Stimulated activated CD4-positive, alpha-beta T cell treated with anti-CD3 and anti-CD28 coated beads, TNF-alpha, amount 100 ng/mL, for 48 hours (primary cell): ENCODE data around the gene HRH2.

Experiments used
- DNase-seq, 3 donors: peaks; one replicate each; pipeline ENCODE4 v3.0.0-alpha.2; 2020; ENCODE audit warnings: low read depth in 3 of 3

Gene HRH2

GRCh38 chr5:175675873-175676272 lies 18.0 kb downstream of the HRH2 start:
- DNase-seq: no peak

DNA sequence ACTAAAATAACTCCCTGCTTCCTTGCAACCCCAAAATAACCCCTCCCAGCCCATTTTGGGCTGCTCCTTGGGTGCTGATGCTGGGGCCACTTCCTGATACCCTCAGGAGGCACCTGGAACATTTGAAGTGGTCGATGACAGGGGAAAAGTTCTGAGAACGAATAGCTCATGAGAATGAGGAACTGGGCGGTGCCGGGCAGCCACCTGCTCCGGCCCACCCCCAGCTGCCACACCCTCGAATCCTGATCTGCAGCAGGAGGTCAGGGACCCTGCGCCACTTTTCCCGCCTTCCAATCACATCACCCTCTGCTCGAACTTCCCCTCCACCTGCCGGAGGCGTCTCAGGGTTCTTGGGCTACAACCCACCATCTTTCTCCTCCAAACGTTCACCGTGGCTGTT lies 19.7 kb downstream of the HRH2 start:
- DNase-seq: no peak

GRCh38 chr5:175678074-175678473 lies 20.2 kb downstream of the HRH2 start:
- DNase-seq: no peak

DNA sequence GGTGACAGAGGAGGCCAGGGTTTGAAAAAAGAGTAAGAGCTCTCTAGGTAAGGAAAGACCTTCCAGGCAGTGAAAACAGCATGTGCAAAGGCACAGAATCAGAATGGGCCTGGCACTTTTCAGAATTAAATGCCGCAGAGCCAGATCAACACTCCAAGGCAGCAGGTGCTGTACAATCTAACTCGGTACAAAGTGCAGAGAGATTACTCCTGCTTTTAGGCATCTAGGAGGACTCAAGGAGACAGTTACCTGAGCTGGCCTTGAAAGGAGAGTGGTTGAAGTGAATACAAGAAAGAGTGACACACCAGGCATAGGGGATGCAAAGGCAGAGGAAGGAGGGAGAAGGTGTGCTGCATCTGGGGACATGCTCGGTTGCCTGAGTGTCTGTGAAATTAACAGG lies 21.5 kb downstream of the HRH2 start:
- no peak for DNase-seq

- DNase-seq: no peak
Measured at GRCh38 chr5:175680020-175680419, 22.1 kb downstream of the HRH2 start.

- no peak for DNase-seq
Measured at GRCh38 chr5:175680463-175680862, 22.6 kb downstream of the HRH2 start.

GRCh38 chr5:175681045-175681967 lies 23.4 kb downstream of the HRH2 start:
- no peak for DNase-seq

- DNase-seq: no peak
Measured at GRCh38 chr5:175681968-175682340, 24.1 kb downstream of the HRH2 start.

DNA sequence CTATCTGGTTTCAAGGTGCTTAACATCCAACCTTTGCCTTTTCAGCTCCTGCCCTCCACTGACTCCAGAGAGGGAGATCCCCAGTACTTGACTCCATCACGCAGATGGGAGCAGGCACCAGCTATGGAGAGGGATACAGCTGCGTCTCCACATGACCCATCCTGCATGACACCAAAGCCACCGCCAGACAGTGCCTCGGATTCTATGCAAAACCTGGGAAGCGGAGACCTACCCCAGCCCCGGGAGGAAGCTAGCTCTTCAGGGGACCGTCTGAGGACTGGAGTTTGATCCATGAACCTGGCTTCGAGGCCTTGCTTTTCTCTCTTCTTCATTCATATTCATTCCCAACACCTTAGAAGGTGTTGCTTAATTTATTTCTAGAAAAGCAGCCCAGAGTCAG lies 24.8 kb downstream of the HRH2 start:
- no peak for DNase-seq

GRCh38 chr5:175683231-175683630 lies 25.4 kb downstream of the HRH2 start:
- no peak for DNase-seq

GRCh38 chr5:175683921-175684320 lies 26.1 kb downstream of the HRH2 start:
- no peak for DNase-seq

- no peak for DNase-seq
Measured at GRCh38 chr5:175684931-175685330, 27.1 kb downstream of the HRH2 start.

DNA sequence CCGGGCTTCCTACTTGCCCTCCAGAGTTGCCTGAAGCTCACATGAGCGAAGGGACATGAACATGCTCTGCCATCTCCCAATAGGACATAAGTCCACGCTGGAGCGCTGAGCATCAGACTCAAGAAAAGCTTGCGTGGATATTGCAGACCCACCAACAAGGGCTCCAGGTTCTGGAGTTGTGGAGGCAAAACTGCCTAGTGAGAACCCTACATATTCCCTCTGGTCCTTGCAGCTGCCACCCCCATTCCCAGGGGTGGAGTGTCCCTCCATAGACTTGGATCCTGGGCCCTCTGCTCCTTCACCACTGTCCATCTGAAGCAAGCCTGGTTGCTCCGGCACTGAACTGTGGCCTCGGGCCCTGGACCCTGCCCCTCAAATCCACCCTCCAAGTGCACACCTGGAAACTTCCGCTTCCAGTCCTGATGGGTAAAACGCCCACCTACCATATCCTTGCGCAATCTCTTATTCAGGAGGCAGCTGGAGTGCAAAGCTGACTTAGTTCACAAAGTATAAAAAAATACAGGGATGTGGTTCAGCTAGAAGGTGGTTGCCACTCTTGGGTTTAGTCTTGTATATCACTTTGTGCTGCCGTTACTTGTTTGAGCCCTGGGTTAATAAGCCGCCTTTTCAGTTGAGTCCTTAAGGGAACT lies 28.0 kb downstream of the HRH2 start:
- DNase-seq: no peak

GRCh38 chr5:175686396-175686795 lies 28.5 kb downstream of the HRH2 start:
- DNase-seq: no peak

DNA sequence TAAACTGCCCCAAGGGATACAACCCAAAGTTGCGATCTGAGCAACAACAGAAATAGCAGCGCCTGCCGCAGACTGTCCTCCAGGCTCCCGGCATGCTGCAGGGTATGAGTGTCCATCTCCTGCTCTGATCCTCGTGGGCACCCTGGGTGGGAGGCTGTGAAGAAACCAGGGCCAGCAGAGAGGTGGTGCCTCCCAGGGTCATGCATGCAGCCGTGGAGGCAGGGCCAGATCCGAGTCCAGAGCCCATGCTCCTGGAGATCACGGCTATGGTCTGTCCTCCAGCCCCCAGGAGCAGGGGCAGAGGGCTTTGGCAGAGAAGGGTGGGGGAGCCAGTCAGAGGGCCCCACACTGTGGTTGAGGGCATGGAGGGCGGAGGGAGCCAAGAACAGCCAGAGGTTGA lies 29.0 kb downstream of the HRH2 start:
- no peak for DNase-seq

DNA sequence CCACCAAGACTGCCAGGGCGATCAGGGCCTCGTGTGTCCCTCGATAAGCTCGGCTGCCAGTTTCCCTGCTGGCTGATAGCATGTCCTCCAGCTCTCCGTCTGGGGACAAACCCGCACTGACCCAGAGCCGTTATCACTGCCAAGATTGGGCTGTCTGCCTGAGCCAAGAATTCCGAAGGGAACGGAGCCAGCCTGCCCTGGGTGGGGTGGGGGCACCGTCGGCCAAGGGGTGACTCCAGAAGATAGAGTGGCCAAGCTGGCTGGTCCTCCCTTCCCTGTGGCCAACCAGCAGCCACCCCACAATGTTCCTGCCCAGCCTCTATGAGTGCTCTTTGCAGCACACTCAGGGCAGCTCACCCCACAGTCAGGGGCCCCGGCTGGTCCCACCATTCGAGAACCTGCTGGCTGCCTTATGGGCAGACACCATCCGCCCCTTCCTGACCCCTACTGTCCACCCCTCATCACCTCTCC lies 29.4 kb downstream of the HRH2 start:
- no peak for DNase-seq

- no peak for DNase-seq
Measured at GRCh38 chr5:175688352-175689146, 30.7 kb downstream of the HRH2 start.

- DNase-seq: no peak
Measured at GRCh38 chr5:175689147-175689991, 31.5 kb downstream of the HRH2 start.

DNA sequence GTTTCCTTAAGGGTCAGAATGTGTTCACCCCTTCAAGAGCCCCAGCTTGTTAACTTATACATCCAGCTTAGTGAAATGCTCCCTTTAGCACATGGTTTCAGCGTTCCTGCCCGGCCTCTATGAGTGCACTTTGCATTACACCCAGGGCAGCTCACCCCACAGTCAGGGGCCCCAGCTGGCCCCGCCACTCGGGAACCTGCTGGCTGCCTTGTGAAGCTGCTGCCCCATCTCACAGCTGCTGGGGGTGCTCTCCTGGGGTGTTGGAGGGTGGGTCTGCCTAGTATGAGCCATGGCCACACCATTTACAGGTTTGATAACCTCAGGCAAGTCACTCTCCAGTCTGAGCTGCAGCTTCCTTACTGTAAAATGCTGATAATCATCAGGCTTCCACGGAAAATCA lies 32.2 kb downstream of the HRH2 start:
- DNase-seq: no peak

DNA sequence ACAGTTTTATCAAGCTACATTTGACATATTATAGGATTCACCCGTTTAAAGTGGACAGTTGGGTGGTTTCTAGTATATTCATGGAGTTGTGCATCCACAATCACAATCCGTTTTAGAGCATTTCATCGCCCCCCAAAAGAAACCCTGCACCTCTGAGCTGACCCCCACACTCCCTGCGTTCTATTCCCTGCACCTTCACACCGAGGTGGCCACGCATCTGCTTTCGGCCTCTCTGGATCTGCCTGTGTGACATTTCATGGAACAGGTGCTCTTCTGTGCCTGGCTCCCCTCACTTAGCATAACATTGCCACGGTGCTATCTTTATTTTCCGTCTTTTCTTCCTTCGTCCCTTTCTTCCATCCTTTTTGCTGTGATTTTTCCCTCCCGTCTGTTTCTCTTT lies 32.7 kb downstream of the HRH2 start:
- DNase-seq: no peak

- no peak for DNase-seq
Measured at GRCh38 chr5:175691761-175692160, 33.9 kb downstream of the HRH2 start.
